Gastrocnemius medialis (tissue), 4 donors: ENCODE results near the gene DUSP22. TPM values are rescaled to one million over a fixed set of nuclear protein-coding genes. Genes with fewer than 3 reads are reported as not detected.

Experiments used
- ATAC-seq, 2 donors: fragments of 150-250 bp; one replicate each; pipeline ENCODE4 v1.9.1; 2016
- DNase-seq, 2 donors: peaks; one replicate each; pipeline ENCODE4 v3.0.0-alpha.2; 2019
- H3K27ac ChIP-seq, 4 donors: fragments of 200-600 bp; sonication (generic); 1 replicate in 1 of 4; 2 replicates in 3 of 4; pipeline ENCODE4 v1.5.1; 2016 to 2018; ENCODE audit warnings: mild to moderate bottlenecking in 2 of 4, moderate library complexity in 1 of 4
- H3K27me3 ChIP-seq, 3 donors: fragments of 200-600 bp; sonication (generic) in 2 of 3; 1 replicate in 1 of 3; 2 replicates in 2 of 3; pipeline versions ENCODE4 v1.5.1 to v1.6.0; 2016 to 2019; ENCODE audit warnings: mild to moderate bottlenecking in 1 of 3, moderate library complexity in 1 of 3
- H3K36me3 ChIP-seq, 2 donors: fragments of 200-600 bp; sonication (generic) in 1 of 2; one replicate each; pipeline ENCODE4 v1.5.1; 2017 to 2018
- H3K4me1 ChIP-seq, 2 donors: fragments of 200-600 bp; sonication (generic) in 1 of 2; one replicate each; pipeline ENCODE4 v1.5.1; 2016 to 2017; ENCODE audit warnings: mild to moderate bottlenecking in 2 of 2
- H3K4me3 ChIP-seq, 4 donors: fragments of 200-600 bp; sonication (generic) in 3 of 4; 1 replicate in 1 of 4; 2 replicates in 3 of 4; pipeline ENCODE4 v1.5.1; 2016 to 2019; ENCODE audit warnings: mild to moderate bottlenecking in 2 of 4
- H3K9me3 ChIP-seq, 3 donors: fragments of 200-600 bp; sonication (generic) in 2 of 3; 1 replicate in 1 of 3; 2 replicates in 2 of 3; pipeline ENCODE4 v1.5.1; 2016 to 2019
- CTCF ChIP-seq, 5 experiments: fragments of 450-650 bp in 3 of 5; fragments of 200-600 bp in 2 of 5; sonication (generic) in 2 of 5; IDR thresholded peaks in 4 of 5; conservative IDR thresholded peaks in 1 of 5; 1 replicate in 4 of 5; 2 replicates in 1 of 5; pipeline ENCODE4 v1.5.1; 2016 to 2019; ENCODE audit warnings: antibody characterized with exemption in 5 of 5, mild to moderate bottlenecking in 3 of 5, moderate library complexity in 3 of 5
- POLR2A ChIP-seq, 2 donors: fragments of 450-650 bp; IDR thresholded peaks; one replicate each; pipeline ENCODE4 v1.6.1; 2017; ENCODE audit warnings: antibody characterized with exemption in 2 of 2, mild to moderate bottlenecking in 2 of 2, moderate library complexity in 2 of 2
- in situ Hi-C, 4 donors: fragments of 200-750 bp; cut with MboI; loops; one replicate each; pipeline versions ENCODE4 v1.15.0 to v1.8.0; 2017; ENCODE audit warnings: low sequenced_read_pairs in 4 of 4
- intact Hi-C: fragments of 100-400 bp; cut with DNase I; formaldehyde crosslinking; loops from one replicate; pipeline ENCODE4 v1.15.1; 2023; ENCODE audit warnings: low total_unique reads
- total RNA-seq, 4 donors: library from RNA; depleted of rRNA; stranded (reverse); fragments of >200 nt; gene quantifications; one replicate each; pipeline versions ENCODE4 v1.1.0 to v1.2.3, GENCODE V29; 2016

The DUSP22 gene
- total RNA-seq, 4 donors from 2014 or later, result 53.4 to 70.7 (median 61.3) TPM

GRCh38 chr6:357261-357790 is 65.0 kb downstream of the DUSP22 start:
- H3K4me3 ChIP-seq, result no peak overlapping the region
- no peak overlapping the region for H3K27ac ChIP-seq
- no peaks in the 10 kb centered on the region for H3K9me3 ChIP-seq
- in situ Hi-C loops (no loop called here), intact Hi-C loops (no loop called here)
- TF ChIP-seq POLR2A (IDR thresholded peaks at IDR 0.05) (no peak), CTCF (IDR thresholded peaks at IDR 0.05 in 4 of 5, conservative IDR thresholded peaks at IDR 0.05 in 1 of 5) (no peak)
- H3K4me1 ChIP-seq, result no peaks in the 10 kb centered on the region
- H3K27me3 ChIP-seq, result no peaks in the 10 kb centered on the region
- no peaks in the 10 kb centered on the region for H3K36me3 ChIP-seq
- no peak for ATAC-seq
- DNase-seq, result no peak

- ATAC-seq (no peak), DNase-seq (no peak)
- in situ Hi-C loops, result no loop called here
Observed at GRCh38 chr6:357791-358341, 65.6 kb downstream of the DUSP22 start.

GRCh38 chr6:358432-358831 is 66.1 kb downstream of the DUSP22 start:
- Histone ChIP-seq H3K4me1 (no peaks in the 10 kb centered on the region), H3K27ac (no peak overlapping the region), H3K9me3 (no peaks in the 10 kb centered on the region), H3K4me3 (no peak overlapping the region), H3K36me3 (no peaks in the 10 kb centered on the region), H3K27me3 (no peaks in the 10 kb centered on the region)
- TF ChIP-seq POLR2A (IDR thresholded peaks at IDR 0.05) (no peak), CTCF (IDR thresholded peaks at IDR 0.05 in 4 of 5, conservative IDR thresholded peaks at IDR 0.05 in 1 of 5) (no peak)
- DNase-seq (no peak), ATAC-seq (no peak)
- in situ Hi-C loops, result no loop called here
- intact Hi-C loops, result no loop called here

More at GRCh38 chr6:357791-358341, 65.6 kb downstream of the DUSP22 start:
- Histone ChIP-seq H3K4me3 (no peak overlapping the region), H3K27me3 (no peaks in the 10 kb centered on the region), H3K27ac (no peak overlapping the region), H3K4me1 (no peaks in the 10 kb centered on the region), H3K9me3 (no peaks in the 10 kb centered on the region), H3K36me3 (no peaks in the 10 kb centered on the region)
- no peak for TF ChIP-seq CTCF (IDR thresholded peaks at IDR 0.05 in 4 of 5, conservative IDR thresholded peaks at IDR 0.05 in 1 of 5)
- no peak for TF ChIP-seq POLR2A (IDR thresholded peaks at IDR 0.05)
- intact Hi-C loops, result no loop called here

GRCh38 chr6:358847-359246 is 66.6 kb downstream of the DUSP22 start:
- in situ Hi-C loops, result no loop called here
- no peak for DNase-seq

More at GRCh38 chr6:358847-359246, 66.6 kb downstream of the DUSP22 start:
- no peak overlapping the region for H3K4me3 ChIP-seq
- no peak for TF ChIP-seq POLR2A (IDR thresholded peaks at IDR 0.05)
- TF ChIP-seq CTCF (IDR thresholded peaks at IDR 0.05 in 4 of 5, conservative IDR thresholded peaks at IDR 0.05 in 1 of 5), result no peak
- intact Hi-C loops, result no loop called here
- no peak overlapping the region for H3K27ac ChIP-seq
- ATAC-seq, result no peak
- peaks cover 0 to 2% (median 0%) of the 10 kb centered on the region in 3 donors for H3K27me3 ChIP-seq
- H3K36me3 ChIP-seq, result no peaks in the 10 kb centered on the region
- H3K9me3 ChIP-seq, result no peaks in the 10 kb centered on the region
- no peaks in the 10 kb centered on the region for H3K4me1 ChIP-seq
